Putamen (tissue), 1 donor: Measurements from ENCODE around the gene ZNF519.

Experiments
- DNase-seq: peaks from one replicate; pipeline ENCODE4 v3.0.0-alpha.2; 2016; ENCODE audit warnings: low spot score

ZNF519 gene

DNA sequence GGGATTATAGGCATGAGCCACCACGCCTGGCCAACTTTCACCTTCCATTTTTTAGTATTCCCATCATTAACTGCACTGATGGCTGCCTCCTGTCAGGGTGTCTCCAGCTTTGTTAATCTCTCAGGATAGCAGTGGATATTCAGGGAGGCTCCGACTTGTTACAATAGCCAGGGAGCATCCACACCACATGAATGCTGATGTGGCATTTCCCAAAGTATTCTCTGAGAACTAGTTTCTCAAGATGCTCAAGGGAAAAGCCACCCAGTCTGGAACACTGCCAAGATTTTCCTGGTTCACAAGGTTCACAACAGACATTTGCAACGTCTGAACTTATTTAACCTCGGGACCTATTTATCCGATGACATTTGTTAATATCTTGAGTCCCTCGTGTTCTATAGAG lies 33.8 kb downstream of the ZNF519 start:
- no peak for DNase-seq

DNA sequence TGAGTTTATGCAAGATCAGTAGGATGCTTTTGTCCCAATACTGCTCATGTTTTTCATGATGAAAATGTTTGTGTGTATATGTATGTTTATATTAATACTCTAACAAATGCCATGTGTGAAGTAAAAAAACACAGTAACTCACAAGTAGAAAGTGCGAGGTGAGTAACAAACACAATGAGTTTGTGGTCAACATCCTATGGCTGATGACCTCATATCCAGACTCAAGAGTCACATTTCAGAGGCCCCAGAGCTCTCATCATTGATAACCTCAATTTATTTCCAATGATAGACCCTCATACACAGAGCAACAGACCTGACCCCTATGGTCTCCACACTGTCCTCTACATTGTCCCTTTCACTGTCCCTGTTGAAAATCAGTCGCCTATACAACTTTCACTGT lies 34.5 kb downstream of the ZNF519 start:
- DNase-seq = no peak

DNA sequence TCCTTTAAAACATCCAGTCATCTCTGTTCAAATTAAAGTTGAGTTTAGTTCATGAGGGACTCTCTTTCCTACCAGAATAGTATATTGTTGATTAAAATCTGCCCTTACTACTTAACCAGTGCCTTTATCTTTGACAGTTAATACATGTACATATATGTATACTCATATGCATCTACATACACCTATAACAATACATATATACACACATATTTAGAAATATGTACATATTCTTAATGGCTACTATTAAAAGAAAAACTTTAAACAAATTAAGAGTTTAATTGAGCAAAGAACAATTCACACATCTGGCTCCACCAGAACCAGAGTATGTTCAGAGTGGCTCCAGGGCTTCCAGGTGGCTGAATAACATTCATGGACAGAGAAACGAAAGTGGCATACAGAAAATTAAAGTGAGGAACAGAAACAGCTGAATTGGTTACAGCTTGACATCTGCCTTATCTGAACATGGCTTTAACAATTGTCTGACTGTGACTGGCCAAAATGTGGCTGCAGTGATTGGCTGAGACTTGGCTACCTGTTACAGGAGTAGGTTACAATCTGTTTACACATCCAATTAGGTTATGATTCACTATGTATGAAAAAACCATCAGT lies 38.8 kb downstream of the ZNF519 start:
- no peak for DNase-seq

DNA sequence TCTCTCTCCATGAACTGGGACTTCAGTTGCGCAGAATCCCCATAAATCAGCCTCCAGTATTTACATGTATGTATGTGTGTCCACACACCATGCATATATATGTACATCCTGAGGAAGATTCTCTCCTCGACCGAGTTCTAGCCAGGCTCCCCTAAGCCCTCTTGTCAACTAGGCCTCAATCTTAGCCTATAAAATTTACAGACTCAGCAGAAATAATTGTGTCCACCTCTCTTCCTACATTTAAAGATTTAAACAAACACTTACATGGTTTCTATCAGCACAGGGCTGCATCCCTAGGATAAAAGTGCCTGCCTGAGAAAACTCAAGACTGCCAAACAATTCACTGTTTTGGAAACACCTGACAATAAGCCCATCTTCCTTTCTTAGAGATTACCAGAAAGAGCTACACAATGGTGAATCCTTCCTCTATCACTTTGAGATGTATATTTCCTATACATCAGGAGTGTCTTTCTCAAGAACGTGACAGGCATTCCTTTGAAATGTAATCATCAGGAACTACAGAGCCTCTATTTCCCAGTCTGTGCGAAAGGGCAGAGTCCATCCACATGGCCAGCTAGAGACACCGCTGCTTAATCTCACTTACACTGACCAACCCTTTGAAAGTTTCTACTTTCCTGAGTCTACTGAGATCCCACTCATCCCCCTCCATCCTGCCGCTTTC lies 39.5 kb downstream of the ZNF519 start:
- DNase-seq = no peak

DNA sequence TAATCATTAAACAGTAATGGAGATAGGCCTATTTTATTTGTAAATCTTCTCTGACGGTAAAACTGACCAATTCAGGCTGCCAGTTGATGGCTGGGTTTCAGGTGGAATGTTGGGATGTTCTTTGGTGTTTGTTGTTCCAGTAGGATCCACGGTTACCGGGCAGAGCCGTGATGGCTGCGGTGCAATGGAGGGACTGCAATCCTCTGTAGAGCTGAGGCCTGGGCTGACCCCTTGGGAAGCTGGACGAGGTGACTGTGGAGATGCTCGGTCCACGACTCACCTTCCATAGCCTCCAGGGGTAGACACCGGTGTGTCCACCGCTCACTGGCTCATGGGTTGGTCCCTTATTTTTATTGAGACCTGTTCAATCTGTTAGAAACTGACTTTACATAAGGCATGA lies 42.5 kb downstream of the ZNF519 start:
- DNase-seq = no peak

DNA sequence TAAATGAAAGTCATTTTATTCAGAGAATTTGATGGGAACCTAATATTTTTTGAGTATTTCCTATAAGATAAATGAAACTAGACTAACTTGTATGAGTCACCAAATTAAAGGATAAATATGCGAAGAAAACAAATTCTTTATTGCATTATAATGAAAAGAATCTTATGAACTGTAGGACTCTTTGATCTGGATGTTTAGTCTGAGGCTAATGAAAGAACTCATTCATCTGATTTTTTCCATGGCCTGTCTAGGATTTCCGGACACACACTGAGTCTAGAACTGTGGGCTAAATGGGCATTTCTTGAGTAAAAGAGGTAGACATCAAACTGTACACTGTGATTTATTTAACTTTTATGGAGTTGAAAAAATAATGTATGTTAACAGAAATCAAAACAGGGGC lies 43.0 kb downstream of the ZNF519 start:
- DNase-seq = no peak

DNA sequence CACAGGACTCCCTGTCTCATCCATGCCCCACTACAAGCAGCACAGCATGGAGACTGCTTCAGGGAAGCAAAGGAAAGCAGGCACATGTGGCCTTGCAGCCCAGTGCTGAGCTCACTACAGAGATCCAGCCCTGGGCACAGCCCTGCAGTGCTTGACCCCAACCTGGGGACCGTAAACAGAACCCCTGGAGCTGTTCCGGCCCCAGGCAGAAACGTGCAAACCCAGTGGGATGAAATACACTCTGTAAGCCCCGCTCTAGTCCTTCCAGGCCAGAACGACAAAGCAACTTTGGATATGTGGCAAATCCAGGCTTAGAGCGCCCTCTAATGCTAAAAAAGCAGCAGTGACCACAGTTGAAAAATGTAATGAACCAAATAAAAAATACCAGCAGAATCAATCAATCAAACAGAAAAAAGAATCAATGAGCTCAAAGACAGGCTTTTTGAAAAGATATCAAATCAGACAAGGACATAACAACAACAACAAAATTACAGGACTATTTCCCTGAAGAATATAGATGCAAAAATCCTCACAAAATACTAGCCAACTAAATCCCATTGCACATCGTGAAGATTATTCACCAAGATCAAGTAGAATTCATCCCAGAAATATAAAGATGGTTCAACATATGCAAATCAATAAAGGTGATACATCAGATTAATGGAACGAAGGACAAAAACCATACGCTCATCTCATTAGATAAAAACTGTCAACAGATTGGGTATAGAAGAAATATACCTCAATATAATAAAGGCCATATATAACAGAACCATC lies 45.6 kb downstream of the ZNF519 start:
- DNase-seq = peak; percentile 38

DNA sequence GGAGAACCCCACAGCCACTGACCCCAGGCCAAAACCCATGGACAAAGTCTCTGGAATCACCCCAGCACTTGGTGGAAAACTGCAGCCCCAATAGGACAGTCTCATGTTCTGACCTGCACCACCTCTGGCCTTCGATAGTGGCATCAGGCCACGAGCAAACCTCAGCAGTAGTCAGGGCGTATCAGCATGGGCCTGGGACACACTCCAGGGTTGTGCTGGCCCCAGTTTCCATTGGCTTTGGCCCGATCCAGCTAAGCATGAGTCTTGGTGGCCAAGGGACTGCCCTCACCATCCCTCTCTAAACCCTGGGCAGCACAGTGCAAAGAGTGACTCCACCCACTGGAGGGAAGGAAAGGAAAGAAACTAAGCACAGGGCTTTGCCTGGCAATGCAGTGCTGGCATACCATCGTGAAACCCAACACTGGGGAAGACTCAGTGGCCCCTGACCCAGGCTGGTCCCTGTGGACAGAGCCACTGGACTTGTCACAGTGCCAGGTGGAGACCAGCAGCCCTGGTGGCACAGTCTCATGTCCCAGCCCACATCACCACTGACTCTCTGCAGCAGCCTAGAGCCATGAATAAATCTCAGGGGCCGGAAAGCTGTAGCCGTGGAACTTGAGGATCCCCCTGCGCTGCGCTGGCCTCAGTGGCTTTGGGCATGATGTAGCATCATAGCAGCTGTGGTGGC lies 46.3 kb downstream of the ZNF519 start:
- DNase-seq = no peak

DNA sequence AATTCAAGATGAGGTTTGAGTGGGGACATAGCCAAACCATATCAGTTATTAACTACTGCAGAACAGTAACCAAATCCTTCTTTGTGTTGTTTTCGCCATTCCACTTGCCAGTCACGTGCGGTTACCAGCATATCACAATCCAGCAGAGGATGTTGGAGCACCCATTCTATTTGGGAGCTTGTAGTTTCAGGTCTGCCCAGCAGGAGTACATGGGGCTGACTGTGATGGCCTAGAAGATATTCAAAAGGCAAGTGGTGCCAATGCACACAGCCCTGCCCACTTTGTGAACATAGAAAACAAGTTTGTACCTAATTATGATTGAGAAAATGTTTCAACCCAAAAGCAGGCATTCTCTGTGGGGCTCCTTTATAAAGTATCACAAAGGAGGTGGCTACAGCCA lies 57.0 kb downstream of the ZNF519 start:
- no peak for DNase-seq

DNA sequence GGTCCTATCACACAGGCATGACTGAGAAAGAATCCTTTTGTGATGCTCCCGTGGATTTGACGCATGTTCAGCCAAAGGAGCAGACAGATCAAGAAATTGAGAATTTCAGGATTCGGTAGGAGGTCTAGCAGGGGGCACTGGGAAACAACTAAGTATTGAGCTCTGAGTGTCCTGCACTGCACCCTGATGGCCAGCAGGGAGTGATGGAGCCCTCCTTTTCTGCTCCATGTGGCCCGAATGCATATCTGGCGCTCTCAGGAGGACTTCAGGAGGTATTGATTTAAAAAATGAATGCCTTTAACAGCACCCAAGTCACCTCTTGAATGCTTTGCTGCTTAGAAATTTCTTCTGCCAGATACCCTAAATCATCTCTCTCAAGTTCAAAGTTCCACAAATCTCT lies 58.0 kb downstream of the ZNF519 start:
- DNase-seq = no peak

DNA sequence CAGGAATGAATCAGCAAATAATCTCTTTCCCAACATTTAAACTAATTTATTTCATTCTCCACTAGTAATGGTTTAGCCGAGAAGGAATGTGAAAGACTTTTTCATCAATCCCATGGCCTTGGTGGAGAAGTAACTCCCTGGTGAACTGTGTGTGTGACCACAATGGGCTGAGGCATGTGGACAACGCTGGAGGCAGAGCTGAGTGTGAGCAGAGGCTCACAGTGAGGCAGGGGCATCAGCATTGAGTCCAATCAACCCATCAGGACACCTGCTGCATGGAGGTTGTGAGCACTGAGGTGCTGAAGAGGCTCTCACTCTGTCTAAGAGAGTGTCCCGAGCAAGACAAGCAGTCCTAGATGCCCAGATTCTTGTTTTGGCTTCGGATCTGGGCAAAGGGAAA lies 78.6 kb downstream of the ZNF519 start:
- DNase-seq = no peak
